H1 (cell line): Measurements from ENCODE around the gene PDCD5.

ENCODE experiments used
- CHD7 ChIP-seq: fragments of 300-600 bp; sonication (generic); IDR thresholded peaks from 2 replicates; pipeline ENCODE4 v1.7.1; 2012; ENCODE audit warnings: low read length, moderate library complexity, mild to moderate bottlenecking, inconsistent platforms; ENCODE audit not compliant: insufficient replicate concordance
- CTCF ChIP-seq, 3 experiments: IDR thresholded peaks; 1 replicate in 2 of 3; 2 replicates in 1 of 3; pipeline versions ENCODE4 v1.5.1 to v1.6.1; 2011; ENCODE audit warnings: low read length in 3 of 3, mild to moderate bottlenecking in 3 of 3, inconsistent platforms in 2 of 3, low read depth in 1 of 3, moderate library complexity in 1 of 3; ENCODE audit not compliant: insufficient read depth in 1 of 3; ENCODE audit errors: control extremely low read depth in 1 of 3
- EZH2 ChIP-seq: fragments of 200-600 bp; sonication (generic); IDR thresholded peaks from 2 replicates; pipeline ENCODE4 v1.7.1; 2012; ENCODE audit warnings: low read depth, mild to moderate bottlenecking, moderate library complexity, low read length, inconsistent platforms; ENCODE audit not compliant: severe bottlenecking
- HDAC2 ChIP-seq, 2 experiments: fragments of 300-600 bp in 1 of 2; sonication (generic) in 1 of 2; IDR thresholded peaks; 2 replicates each; pipeline ENCODE4 v1.6.1; 2011 to 2012; ENCODE audit warnings: low read depth in 2 of 2, low read length in 2 of 2, mild to moderate bottlenecking in 2 of 2, moderate library complexity in 2 of 2, borderline replicate concordance in 1 of 2, inconsistent platforms in 1 of 2
- POLR2A ChIP-seq, 2 experiments: IDR thresholded peaks; 1 replicate in 1 of 2; 2 replicates in 1 of 2; pipeline ENCODE4 v1.6.1; 2011; ENCODE audit warnings: low read depth in 2 of 2, low read length in 2 of 2, mild to moderate bottlenecking in 2 of 2; ENCODE audit errors: control extremely low read depth in 1 of 2
- RAD21 ChIP-seq, 2 experiments: IDR thresholded peaks in 1 of 2; conservative IDR thresholded peaks in 1 of 2; 2 replicates each; pipeline ENCODE4 v1.6.1; 2011; ENCODE audit warnings: low read depth in 2 of 2, low read length in 2 of 2, improper control_type of control experiment in 1 of 2, inconsistent platforms in 1 of 2, mild to moderate bottlenecking in 1 of 2, moderate library complexity in 1 of 2
- SIN3A ChIP-seq, 2 experiments: IDR thresholded peaks in 1 of 2; conservative IDR thresholded peaks in 1 of 2; 2 replicates each; pipeline ENCODE4 v1.6.1; 2011 to 2012; ENCODE audit warnings: low read length in 2 of 2, improper control_type of control experiment in 1 of 2, low read depth in 1 of 2, mild to moderate bottlenecking in 1 of 2
- YY1 ChIP-seq: IDR thresholded peaks from 2 replicates; pipeline ENCODE4 v1.6.1; 2011; ENCODE audit warnings: low read depth, mild to moderate bottlenecking, low read length

- TF ChIP-seq SIN3A (conservative IDR thresholded peaks at IDR 0.05 in 1 of 2, IDR thresholded peaks at IDR 0.05 in 1 of 2; ENCODE audit: low read depth in 1 of 2, low read length in 2 of 2) (no peak), CTCF (IDR thresholded peaks at IDR 0.05; ENCODE audit: control extremely low read depth in 1 of 3, insufficient read depth in 1 of 3, low read depth in 1 of 3, low read length in 3 of 3) (no peak), POLR2A (IDR thresholded peaks at IDR 0.05; ENCODE audit: control extremely low read depth in 1 of 2, low read depth in 2 of 2, low read length in 2 of 2) (no peak), HDAC2 (IDR thresholded peaks at IDR 0.05; ENCODE audit: borderline replicate concordance in 1 of 2, low read depth in 2 of 2, low read length in 2 of 2) (no peak), EZH2 (no peak), CHD7 (no peak), YY1 (no peak), RAD21 (IDR thresholded peaks at IDR 0.05 in 1 of 2, conservative IDR thresholded peaks at IDR 0.05 in 1 of 2; ENCODE audit: low read depth in 2 of 2, low read length in 2 of 2) (no peak)
Observed at GRCh38 chr19:32598022-32598421, 17.0 kb downstream of the PDCD5 start.
